Activated T-cell treated with anti-CD3 and anti-CD28 coated beads, Interleukin-2, amount 50 U/mL, for 24 hours (primary cell): Measurements from ENCODE around the gene IL1RL1.

Source experiments
- DNase-seq: peaks from one replicate; pipeline ENCODE4 v3.0.0-alpha.2; 2020
- H3K27ac Mint-ChIP-seq: 2 replicates; pipeline ENCODE4 v1.8.0; 2020; ENCODE audit warnings: mild to moderate bottlenecking, mixed read lengths
- H3K27me3 Mint-ChIP-seq: 2 replicates; pipeline ENCODE4 v1.8.0; 2020; ENCODE audit warnings: mixed read lengths
- H3K36me3 Mint-ChIP-seq: 2 replicates; pipeline ENCODE4 v1.8.0; 2020; ENCODE audit warnings: low read depth, mixed read lengths
- H3K4me1 Mint-ChIP-seq: 2 replicates; pipeline ENCODE4 v1.8.0; 2020; ENCODE audit warnings: low read depth, mixed read lengths
- H3K4me3 Mint-ChIP-seq: 2 replicates; pipeline ENCODE4 v1.8.0; 2020; ENCODE audit warnings: mild to moderate bottlenecking, moderate library complexity, mixed read lengths
- H3K9me3 Mint-ChIP-seq: 2 replicates; pipeline ENCODE4 v1.8.0; 2020; ENCODE audit warnings: mixed read lengths

The IL1RL1 gene

DNA sequence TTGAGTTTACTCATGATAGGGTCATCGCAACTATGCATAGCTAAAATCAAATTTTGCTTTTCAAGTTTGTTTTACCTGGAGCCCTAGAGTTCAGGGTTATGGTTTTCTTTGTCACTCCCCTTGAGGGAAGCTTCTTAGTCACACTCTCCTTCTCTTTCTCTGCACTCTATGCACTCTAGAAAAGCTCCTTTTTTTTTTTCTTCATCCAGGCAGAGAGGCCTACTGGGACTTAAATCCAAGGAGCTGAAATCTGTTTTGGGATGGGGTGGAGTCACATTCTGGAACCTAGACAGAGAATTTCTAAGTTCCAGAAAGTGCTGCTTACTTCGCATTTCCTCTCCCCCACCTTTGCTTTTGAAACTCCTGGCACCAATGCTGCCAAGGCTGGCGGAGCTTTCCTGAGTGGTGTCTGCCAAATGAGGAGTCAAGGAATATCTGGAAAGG lies 25.2 kb downstream of the IL1RL1 start:
- Mint-ChIP-seq H3K36me3 (no peaks in the 10 kb centered on the region), H3K4me3 (no peak overlapping the region), H3K27me3 (peaks cover 3% of the 10 kb centered on the region), H3K9me3 (no peaks in the 10 kb centered on the region), H3K4me1 (peaks cover 37% of the 10 kb centered on the region), H3K27ac (no peak overlapping the region)
- no peak for DNase-seq

DNA sequence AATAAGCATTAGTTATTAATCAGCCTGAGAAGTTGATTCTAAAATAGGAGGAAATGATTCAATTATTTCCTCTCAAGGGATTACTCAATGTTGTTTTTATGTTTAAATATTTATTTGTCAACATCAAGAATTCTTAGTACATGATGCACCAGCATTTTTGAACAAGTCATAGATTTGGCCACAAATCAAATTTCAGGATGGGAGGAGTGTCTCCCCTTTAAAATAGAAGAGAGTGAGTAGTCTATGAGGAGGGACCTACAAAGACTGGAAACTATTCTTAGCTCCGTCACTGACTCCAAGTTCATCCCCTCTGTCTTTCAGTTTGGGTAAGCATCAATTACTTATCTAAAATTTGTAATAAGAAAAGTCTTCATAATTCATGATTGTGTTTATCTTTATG lies 25.6 kb downstream of the IL1RL1 start:
- H3K9me3 Mint-ChIP-seq, result no peaks in the 10 kb centered on the region
- H3K36me3 Mint-ChIP-seq, result no peaks in the 10 kb centered on the region
- H3K27ac Mint-ChIP-seq, result no peak overlapping the region
- H3K4me3 Mint-ChIP-seq, result no peak overlapping the region
- peaks cover 37% of the 10 kb centered on the region for H3K4me1 Mint-ChIP-seq
- H3K27me3 Mint-ChIP-seq, result peaks cover 3% of the 10 kb centered on the region
- no peak for DNase-seq

DNA sequence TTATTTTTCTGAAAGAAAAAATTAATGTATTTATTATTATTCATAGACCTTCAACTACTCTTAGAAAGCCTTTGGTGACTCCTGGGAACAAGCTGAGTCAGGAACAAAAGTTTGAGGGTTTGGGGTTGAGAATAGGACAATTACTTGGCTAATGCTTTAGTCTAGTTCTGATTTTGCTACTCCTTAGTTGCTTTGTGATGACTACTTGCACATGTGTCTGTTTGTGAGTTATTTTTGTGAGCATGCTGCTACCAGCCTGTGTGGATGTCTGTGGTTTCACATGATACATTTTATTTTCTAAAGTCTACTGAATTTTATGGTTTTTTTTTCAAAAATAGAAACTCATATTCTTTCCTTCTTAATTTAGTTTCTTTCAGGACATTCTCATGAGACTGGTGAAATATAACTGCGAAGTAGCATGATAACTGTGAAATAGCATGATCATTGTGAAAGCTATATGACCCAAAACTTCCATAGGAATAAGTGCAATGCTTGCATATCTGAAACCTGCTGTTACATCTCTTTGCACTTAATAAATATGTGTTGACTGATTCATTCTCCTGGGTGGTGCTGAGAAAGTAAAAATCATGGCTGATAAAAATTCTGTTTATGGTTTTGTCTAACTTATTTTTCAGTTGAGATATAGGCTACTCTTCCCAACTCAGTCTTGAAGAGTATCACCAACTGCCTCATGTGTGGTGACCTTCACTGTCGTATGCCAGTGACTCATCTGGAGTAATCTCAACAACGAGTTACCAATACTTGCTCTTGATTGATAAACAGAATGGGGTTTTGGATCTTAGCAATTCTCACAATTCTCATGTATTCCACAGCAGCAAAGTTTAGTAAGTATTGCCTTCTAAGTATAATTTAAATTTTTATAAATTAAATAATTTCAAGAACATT lies 26.4 kb downstream of the IL1RL1 start:
- peak overlapping the region; percentile 61 for H3K27ac Mint-ChIP-seq

DNA sequence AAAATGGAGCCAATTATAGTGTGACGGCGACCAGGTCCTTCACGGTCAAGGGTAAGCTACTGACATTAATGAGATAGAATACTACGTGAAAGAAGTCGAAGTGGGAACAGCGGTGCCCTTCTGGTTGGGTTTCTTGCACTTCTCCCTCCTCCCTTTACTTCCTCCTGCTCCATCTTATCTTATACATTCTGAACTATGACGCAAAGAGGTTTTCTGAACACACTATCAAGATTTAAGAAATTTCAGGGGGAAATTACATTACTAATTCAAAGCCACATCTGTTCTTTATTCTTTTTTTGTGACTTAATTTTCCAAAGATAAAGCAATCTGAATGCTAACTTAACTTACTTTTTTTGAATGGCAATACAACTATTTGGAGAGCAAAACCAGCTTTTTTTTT lies 29.4 kb downstream of the IL1RL1 start:
- no peak overlapping the region for H3K4me3 Mint-ChIP-seq
- no peaks in the 10 kb centered on the region for H3K36me3 Mint-ChIP-seq
- H3K27me3 Mint-ChIP-seq, result no peaks in the 10 kb centered on the region
- no peak for DNase-seq
- no peaks in the 10 kb centered on the region for H3K9me3 Mint-ChIP-seq
- no peak overlapping the region for H3K27ac Mint-ChIP-seq
- peaks cover 26% of the 10 kb centered on the region for H3K4me1 Mint-ChIP-seq

More for the DNA sequence above, 26.4 kb downstream of the IL1RL1 start:
- no peak for DNase-seq
- Mint-ChIP-seq H3K9me3 (no peaks in the 10 kb centered on the region), H3K4me1 (peaks cover 37% of the 10 kb centered on the region), H3K27me3 (peaks cover 3% of the 10 kb centered on the region), H3K4me3 (no peak overlapping the region), H3K36me3 (no peaks in the 10 kb centered on the region)

DNA sequence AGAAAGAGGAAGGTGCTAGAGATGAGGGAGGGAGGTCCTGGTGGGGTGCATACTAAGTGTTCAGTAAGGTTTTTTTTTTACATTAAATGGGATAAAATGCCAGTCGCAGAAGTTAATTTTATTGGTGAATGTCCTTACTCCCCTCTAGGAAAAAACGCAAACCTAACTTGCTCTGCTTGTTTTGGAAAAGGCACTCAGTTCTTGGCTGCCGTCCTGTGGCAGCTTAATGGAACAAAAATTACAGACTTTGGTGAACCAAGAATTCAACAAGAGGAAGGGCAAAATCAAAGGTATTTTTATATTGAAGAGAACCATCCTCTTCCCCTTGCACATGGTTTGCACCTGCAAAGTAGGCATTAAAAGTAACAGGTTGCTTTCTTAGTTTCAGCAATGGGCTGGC lies 31.5 kb downstream of the IL1RL1 start:
- Mint-ChIP-seq H3K36me3 (no peaks in the 10 kb centered on the region), H3K27ac (no peak overlapping the region), H3K27me3 (no peaks in the 10 kb centered on the region), H3K9me3 (no peaks in the 10 kb centered on the region), H3K4me1 (peaks cover 11% of the 10 kb centered on the region), H3K4me3 (no peak overlapping the region)
- no peak for DNase-seq

DNA sequence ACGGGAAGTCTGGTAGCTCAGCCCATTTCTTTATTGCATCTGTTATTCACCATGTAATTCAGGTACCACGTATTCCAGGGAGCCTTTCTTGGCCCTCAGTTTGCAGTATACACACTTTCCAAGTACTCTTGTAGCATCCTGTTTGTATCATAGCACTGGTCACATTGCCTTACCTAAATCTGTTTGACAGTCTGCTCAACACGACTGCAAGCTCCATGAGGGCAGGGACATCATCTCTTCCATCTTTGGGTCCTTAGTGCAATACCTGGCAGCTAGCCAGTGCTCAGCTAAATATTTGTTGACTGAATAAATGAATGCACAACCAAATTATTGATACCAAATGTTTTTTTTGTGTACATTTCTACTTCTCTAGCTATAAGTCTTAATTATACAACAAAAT lies 33.0 kb downstream of the IL1RL1 start:
- no peaks in the 10 kb centered on the region for H3K9me3 Mint-ChIP-seq
- H3K36me3 Mint-ChIP-seq, result no peaks in the 10 kb centered on the region
- DNase-seq, result no peak
- H3K4me1 Mint-ChIP-seq, result peaks cover 2% of the 10 kb centered on the region
- no peak overlapping the region for H3K4me3 Mint-ChIP-seq
- no peaks in the 10 kb centered on the region for H3K27me3 Mint-ChIP-seq
- H3K27ac Mint-ChIP-seq, result no peak overlapping the region

DNA sequence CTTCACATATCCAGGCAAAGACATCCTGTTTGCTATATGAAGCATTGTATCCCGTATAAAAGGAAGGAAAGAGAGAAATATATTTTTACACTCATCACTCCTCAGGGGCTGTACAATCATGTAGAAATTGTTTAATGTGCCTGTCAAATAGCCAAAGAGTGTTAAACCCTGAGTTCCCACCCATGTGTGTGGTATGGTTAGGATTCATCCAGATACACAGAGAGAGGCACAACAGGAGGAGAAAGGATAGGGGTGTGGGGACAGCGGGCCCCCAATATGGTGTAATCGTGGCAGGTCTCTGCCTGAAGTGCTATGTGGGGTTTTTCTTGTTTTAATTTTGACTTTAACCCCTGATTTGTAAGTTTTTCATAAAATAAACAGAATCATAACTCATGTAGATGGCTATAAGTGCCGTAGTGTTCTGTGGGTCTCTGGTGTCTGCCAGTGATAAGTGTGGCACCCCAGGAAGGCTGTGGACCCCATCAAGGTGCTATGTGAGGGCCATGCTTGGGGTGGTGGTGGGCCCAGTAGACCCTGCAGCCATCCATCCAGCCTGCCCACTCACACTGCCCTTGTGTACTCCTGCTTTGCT lies 34.1 kb downstream of the IL1RL1 start:
- H3K36me3 Mint-ChIP-seq, result no peaks in the 10 kb centered on the region
- no peaks in the 10 kb centered on the region for H3K27me3 Mint-ChIP-seq
- peaks cover 5% of the 10 kb centered on the region for H3K4me1 Mint-ChIP-seq
- no peak for DNase-seq
- H3K27ac Mint-ChIP-seq, result no peak overlapping the region
- no peak overlapping the region for H3K4me3 Mint-ChIP-seq
- no peaks in the 10 kb centered on the region for H3K9me3 Mint-ChIP-seq

DNA sequence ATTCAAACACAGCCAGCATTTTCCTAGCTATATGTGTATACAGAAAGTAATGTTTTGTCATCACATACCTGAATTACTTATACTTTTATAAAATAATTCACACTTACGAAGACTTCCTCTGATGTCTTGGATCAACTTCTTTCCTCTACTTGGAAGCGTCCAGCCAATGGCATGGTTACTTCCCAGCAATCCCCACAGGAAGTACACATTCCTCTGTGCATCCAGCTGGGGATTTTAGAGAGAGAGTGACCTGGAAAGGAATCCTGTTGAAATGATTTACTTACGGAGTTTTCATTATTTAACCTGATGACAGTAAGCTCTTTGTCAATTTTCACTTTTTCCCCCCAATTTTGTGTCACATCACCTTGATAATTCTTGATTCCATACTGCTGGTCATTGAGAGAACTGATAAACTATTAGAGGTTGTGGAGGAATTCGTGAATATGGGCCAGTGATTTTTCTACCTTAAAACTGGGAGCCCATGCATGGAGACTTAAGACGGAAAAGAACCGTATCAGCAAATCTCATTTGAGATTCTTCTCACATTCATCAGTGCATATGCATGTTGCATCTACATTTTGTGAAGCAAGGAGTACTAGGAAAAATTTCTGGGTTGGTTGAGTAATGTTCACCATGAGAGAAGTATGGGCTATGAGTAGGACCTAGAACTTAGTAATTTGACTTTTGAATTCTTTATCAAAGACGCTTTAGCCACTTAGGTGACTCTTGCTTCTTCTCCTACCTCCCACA lies 35.2 kb downstream of the IL1RL1 start:
- DNase-seq, result no peak
- Mint-ChIP-seq H3K4me3 (no peak overlapping the region), H3K4me1 (peaks cover 5% of the 10 kb centered on the region), H3K27me3 (no peaks in the 10 kb centered on the region), H3K36me3 (no peaks in the 10 kb centered on the region), H3K27ac (no peak overlapping the region), H3K9me3 (no peaks in the 10 kb centered on the region)

DNA sequence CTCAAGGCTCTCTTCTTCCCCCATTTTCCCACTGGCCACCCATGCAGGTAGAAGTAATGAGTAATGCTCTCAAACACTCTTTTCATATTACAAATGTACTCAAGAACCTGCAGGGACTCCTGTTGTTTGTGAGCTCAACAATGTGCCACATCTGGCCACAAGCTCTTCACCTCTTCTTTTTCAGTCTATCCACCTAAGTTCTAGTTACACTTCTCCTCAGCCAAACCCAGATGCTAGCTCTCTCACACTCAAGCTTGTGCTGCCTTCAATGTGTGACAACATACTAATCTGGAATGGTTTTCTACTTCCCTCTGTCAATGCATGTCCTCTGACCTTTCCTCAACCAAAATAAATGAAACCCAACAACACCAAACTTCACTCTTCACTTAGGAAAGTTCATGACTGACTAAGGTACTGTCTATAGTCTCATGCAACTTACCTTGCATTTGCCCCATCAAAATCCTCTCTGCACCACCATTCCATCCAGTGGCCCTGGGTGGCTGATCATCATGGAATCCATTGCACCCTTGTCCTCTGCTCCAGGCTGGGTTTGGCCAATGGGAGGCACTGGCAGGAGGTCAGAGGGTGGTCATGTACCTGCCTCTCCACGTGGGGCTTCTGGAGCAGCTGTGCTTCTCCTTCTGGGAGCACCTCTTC lies 38.9 kb downstream of the IL1RL1 start:
- no peak for DNase-seq
- Mint-ChIP-seq H3K9me3 (no peaks in the 10 kb centered on the region), H3K4me3 (no peak overlapping the region), H3K27ac (no peak overlapping the region), H3K27me3 (no peaks in the 10 kb centered on the region), H3K36me3 (no peaks in the 10 kb centered on the region), H3K4me1 (peaks cover 11% of the 10 kb centered on the region)

DNA sequence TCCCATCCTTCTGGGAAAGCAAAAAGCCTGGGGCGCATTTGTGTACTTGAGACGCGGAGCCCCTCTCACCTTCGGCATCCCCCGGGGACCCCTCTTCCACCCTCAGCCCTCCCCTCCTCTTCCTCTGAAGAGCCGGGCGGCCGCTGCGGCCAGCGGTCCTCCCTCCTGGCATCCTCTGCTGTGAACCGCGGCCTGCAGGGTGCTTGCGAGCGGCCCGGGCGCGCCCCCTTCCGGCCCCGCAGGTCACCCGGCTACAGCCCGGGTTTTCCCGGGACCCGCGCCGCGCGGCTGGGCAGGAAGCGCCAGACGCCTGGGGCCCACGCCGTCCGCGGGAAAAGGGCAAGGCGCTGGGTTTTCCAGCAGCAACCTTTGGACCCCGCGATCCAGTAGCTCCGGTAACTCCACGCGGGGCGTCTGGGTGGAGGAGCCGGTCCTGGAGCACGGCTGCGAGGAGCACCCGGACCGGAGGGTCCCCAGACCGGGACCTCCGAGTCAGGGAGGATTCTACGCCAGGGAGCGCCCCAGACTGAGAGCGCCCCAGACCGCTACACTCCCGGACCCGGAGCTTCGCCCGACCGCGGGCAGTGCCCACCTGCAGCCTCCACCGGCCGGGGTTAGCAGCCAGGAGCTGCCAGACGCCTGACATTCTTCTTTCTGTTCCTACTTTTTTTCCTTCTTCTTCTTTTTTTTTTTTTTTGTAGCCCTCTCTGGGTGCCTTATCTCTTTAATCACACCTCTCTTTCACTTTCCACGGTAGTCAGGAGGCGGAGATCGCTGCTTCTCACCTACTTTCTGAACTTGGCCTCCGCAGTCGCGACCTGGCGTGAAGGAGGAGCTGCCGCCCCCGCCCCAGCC lies 44.4 kb downstream of the IL1RL1 start, which contains the start of gene IL18R1:
IL18R1 (plus strand) TSS at position 271 of the 855 bp plus-strand sequence. CDS start 6,865 bp downstream, outside the sequence.
- Mint-ChIP-seq H3K9me3 (no peaks in the 10 kb centered on the region), H3K27ac (peak within 1 kb of the TSS; percentile 99), H3K4me1 (peaks cover 53% of the 10 kb centered on the region), H3K27me3 (no peaks in the 10 kb centered on the region), H3K36me3 (peaks cover 37% of the 10 kb centered on the region), H3K4me3 (peak within 1 kb of the TSS; percentile 98)
- peak; percentile 87 for DNase-seq

DNA sequence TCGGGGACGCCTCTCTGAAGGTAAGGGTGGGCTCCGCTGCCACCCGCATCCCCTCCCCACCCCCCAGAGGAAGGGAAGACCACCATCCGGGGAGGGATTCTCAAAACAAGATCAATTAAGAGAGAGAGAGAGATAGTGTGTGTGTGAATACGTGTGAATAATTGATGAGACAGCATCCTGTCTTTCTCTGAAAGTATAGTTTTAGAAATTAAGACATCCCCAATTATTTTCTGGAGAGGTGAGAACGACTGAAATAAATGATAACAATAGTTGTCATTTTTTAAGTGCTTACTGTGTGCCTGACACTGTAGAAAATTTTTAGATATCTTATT lies 45.0 kb downstream of the IL1RL1 start:
- peak overlapping the region; percentile 99 for H3K27ac Mint-ChIP-seq
- H3K36me3 Mint-ChIP-seq, result peaks cover 42% of the 10 kb centered on the region
- no peaks in the 10 kb centered on the region for H3K27me3 Mint-ChIP-seq
- peak overlapping the region; percentile 98 for H3K4me3 Mint-ChIP-seq
- H3K4me1 Mint-ChIP-seq, result peaks cover 59% of the 10 kb centered on the region
- H3K9me3 Mint-ChIP-seq, result no peaks in the 10 kb centered on the region
- DNase-seq, result no peak

DNA sequence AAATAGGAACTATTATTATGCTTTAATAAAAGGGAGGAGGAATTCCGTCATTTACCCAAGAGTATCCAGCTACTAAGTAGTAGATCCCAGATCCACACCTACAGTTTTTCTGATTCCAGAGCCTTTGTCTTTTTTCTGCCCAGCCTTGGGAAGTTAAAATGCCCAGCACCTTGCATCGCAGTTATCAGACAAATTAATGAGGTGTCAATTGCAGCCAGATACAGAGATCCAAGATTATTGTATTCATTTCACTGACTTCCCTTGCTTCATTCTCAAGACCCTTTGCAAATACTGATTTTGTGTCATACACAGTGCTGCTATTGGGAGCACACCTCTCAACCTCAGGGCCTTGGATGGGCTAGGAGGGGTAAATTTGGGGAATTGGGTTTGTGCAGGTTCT lies 45.4 kb downstream of the IL1RL1 start:
- Mint-ChIP-seq H3K27ac (peak overlapping the region; percentile 99), H3K36me3 (peaks cover 46% of the 10 kb centered on the region), H3K9me3 (no peaks in the 10 kb centered on the region), H3K27me3 (no peaks in the 10 kb centered on the region), H3K4me1 (peaks cover 62% of the 10 kb centered on the region), H3K4me3 (peak overlapping the region; percentile 98)
- DNase-seq, result no peak

DNA sequence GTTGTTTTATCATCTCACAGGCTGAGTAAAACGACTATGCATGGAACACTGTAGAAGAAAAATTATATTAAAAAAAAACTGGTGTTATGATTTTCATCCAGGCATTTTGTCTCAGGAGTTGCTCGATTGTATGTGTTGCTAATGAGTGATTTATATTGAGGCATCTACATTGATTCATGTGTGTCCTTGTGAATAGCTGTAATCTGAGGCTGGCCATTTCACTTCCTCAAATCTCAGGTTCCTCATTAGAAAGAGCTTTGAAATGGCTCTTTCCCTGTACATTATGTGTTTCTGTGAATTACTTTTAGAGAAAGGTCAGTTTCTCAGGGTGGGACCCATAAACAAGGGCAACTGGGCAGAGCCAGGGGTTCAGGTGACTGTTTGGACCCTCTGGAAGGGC lies 46.6 kb downstream of the IL1RL1 start:
- H3K27me3 Mint-ChIP-seq, result no peaks in the 10 kb centered on the region
- DNase-seq, result no peak
- H3K36me3 Mint-ChIP-seq, result peaks cover 58% of the 10 kb centered on the region
- H3K4me1 Mint-ChIP-seq, result peaks cover 72% of the 10 kb centered on the region
- peak overlapping the region; percentile 99 for H3K27ac Mint-ChIP-seq
- peak overlapping the region; percentile 98 for H3K4me3 Mint-ChIP-seq
- no peaks in the 10 kb centered on the region for H3K9me3 Mint-ChIP-seq
